IPS DF 19.7 (cell line): Measurements from ENCODE around the gene ASS1.

Experiments
- DNase-seq: peaks from one replicate; pipeline ENCODE4 v3.0.0-alpha.2; 2013; ENCODE audit warnings: low read depth, low spot score

Gene ASS1

GRCh38 chr9:130531670-130532069 is 86.9 kb downstream of the ASS1 start:
- no peak for DNase-seq

- DNase-seq = no peak
Observed at GRCh38 chr9:130532426-130533080, 87.8 kb downstream of the ASS1 start.

- no peak for DNase-seq
Observed at GRCh38 chr9:130535818-130536521, 91.2 kb downstream of the ASS1 start.

GRCh38 chr9:130536701-130537107 is 91.9 kb downstream of the ASS1 start:
- DNase-seq = no peak

- DNase-seq = no peak
Observed at GRCh38 chr9:130537346-130538050, 92.7 kb downstream of the ASS1 start.

- no peak for DNase-seq
Observed at GRCh38 chr9:130539420-130540223, 94.9 kb downstream of the ASS1 start.

GRCh38 chr9:130541533-130541932 is 96.8 kb downstream of the ASS1 start:
- DNase-seq = no peak

GRCh38 chr9:130542038-130542437 is 97.3 kb downstream of the ASS1 start:
- DNase-seq = no peak

- no peak for DNase-seq
Observed at GRCh38 chr9:130542457-130543228, 97.9 kb downstream of the ASS1 start.

- no peak for DNase-seq
Observed at GRCh38 chr9:130543368-130543767, 98.6 kb downstream of the ASS1 start.

- DNase-seq = no peak
Observed at GRCh38 chr9:130543859-130544258, 99.1 kb downstream of the ASS1 start.

- DNase-seq = no peak
Observed at GRCh38 chr9:130544364-130544763, 99.6 kb downstream of the ASS1 start.

GRCh38 chr9:130548103-130548502 is 103.3 kb downstream of the ASS1 start:
- no peak for DNase-seq

GRCh38 chr9:130549093-130549735 is 104.5 kb downstream of the ASS1 start:
- DNase-seq = peak; percentile 57
